Smooth muscle cell (in vitro differentiated cells): ENCODE data around the gene OR10P1. TPM values are rescaled to one million over a fixed set of nuclear protein-coding genes. Genes with fewer than 3 reads are reported as not detected.

Source experiments
- DNase-seq: peaks from one replicate; lab custom pipeline; 2025; ENCODE audit not compliant: unreplicated experiment; lab: John Stamatoyannopoulos, UW
- H2AFZ ChIP-seq: fragments of 200-600 bp; sonication (generic); 2 replicates; pipeline ENCODE4 v1.6.0; 2016; ENCODE audit warnings: antibody characterized with exemption, low read depth, mild to moderate bottlenecking
- H3F3A ChIP-seq: fragments of 200-600 bp; sonication (generic); 2 replicates; pipeline ENCODE4 v1.6.0; 2017; ENCODE audit warnings: antibody characterized with exemption, low read depth
- H3K27ac ChIP-seq: fragments of 200-600 bp; sonication (generic); 2 replicates; pipeline ENCODE4 v1.5.1; 2016; ENCODE audit warnings: low read depth, mild to moderate bottlenecking
- H3K27me3 ChIP-seq: fragments of 200-600 bp; sonication (generic); 2 replicates; pipeline ENCODE4 v1.6.1; 2016; ENCODE audit warnings: low read depth, mild to moderate bottlenecking
- H3K36me3 ChIP-seq: fragments of 200-600 bp; sonication (generic); 2 replicates; pipeline ENCODE4 v1.5.1; 2016; ENCODE audit warnings: low read depth
- H3K4me1 ChIP-seq: fragments of 200-600 bp; sonication (generic); 2 replicates; pipeline ENCODE4 v1.5.1; 2016; ENCODE audit warnings: low read depth
- H3K4me2 ChIP-seq: fragments of 200-600 bp; sonication (generic); 2 replicates; pipeline ENCODE4 v1.6.0; 2016; ENCODE audit warnings: mild to moderate bottlenecking
- H3K4me3 ChIP-seq: fragments of 200-600 bp; sonication (generic); 2 replicates; pipeline ENCODE4 v1.5.1; 2016; ENCODE audit warnings: mild to moderate bottlenecking
- H3K79me2 ChIP-seq: fragments of 200-600 bp; sonication (generic); 2 replicates; pipeline ENCODE4 v1.6.0; 2016; ENCODE audit warnings: low read depth, mild to moderate bottlenecking
- H3K9ac ChIP-seq: fragments of 200-600 bp; sonication (generic); 2 replicates; pipeline ENCODE4 v1.6.0; 2016; ENCODE audit warnings: low read depth
- H3K9me3 ChIP-seq: fragments of 200-600 bp; sonication (generic); replicated peaks from 2 replicates; pipeline ENCODE4 v1.5.1; 2016; ENCODE audit warnings: low read depth
- H4K20me1 ChIP-seq: fragments of 200-600 bp; sonication (generic); 2 replicates; pipeline ENCODE4 v1.6.0; 2016; ENCODE audit warnings: low read depth
- WGBS: methylation state at CpG from one replicate; pipeline ENCODE4 v1.1.7; 2016; ENCODE audit warnings: low lambda C conversion rate; 5-methylcytosine and 5-hydroxymethylcytosine counted together
- polyA plus RNA-seq: library from polyadenylated mRNA; unstranded; fragments of >200 nt; fragmentation: Nextera tagmentation; extraction: Ambion mirVana; gene quantifications from 2 replicates; pipeline ENCODE4 v1.2.1, GENCODE V29; 2016
- total RNA-seq: library from RNA; depleted of rRNA; stranded (reverse); fragments of >200 nt; gene quantifications from 2 replicates; pipeline ENCODE4 v1.2.3, GENCODE V29; 2014
- TF ChIP-seq, protein P1 (sequence below): fragments of 200-600 bp; sonication (generic); IDR thresholded peaks from 2 replicates; pipeline ENCODE4 v1.5.1; 2017; ENCODE audit warnings: borderline replicate concordance, mild to moderate bottlenecking, antibody characterized with exemption; ENCODE audit not compliant: insufficient read depth, poor library complexity, severe bottlenecking

Gene OR10P1
- total and polyA plus RNA-seq, 2 experiments from 2014 or later: not detected

GRCh38 chr12:55612646-55613045 lies 24.0 kb upstream of the OR10P1 start:
- H3K9ac ChIP-seq: no peak overlapping the region
- no peak for DNase-seq
- TF ChIP-seq, protein P1, sequence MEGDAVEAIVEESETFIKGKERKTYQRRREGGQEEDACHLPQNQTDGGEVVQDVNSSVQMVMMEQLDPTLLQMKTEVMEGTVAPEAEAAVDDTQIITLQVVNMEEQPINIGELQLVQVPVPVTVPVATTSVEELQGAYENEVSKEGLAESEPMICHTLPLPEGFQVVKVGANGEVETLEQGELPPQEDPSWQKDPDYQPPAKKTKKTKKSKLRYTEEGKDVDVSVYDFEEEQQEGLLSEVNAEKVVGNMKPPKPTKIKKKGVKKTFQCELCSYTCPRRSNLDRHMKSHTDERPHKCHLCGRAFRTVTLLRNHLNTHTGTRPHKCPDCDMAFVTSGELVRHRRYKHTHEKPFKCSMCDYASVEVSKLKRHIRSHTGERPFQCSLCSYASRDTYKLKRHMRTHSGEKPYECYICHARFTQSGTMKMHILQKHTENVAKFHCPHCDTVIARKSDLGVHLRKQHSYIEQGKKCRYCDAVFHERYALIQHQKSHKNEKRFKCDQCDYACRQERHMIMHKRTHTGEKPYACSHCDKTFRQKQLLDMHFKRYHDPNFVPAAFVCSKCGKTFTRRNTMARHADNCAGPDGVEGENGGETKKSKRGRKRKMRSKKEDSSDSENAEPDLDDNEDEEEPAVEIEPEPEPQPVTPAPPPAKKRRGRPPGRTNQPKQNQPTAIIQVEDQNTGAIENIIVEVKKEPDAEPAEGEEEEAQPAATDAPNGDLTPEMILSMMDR: no peak
- H3K79me2 ChIP-seq: no peaks in the 10 kb centered on the region
- no peaks in the 10 kb centered on the region for H3K27me3 ChIP-seq
- 89% methylated on average over 2 of the region's 2 CpGs for WGBS
- H4K20me1 ChIP-seq: no peaks in the 10 kb centered on the region
- H3K36me3 ChIP-seq: no peaks in the 10 kb centered on the region
- no peaks in the 10 kb centered on the region for H3K4me1 ChIP-seq
- no peaks in the 10 kb centered on the region for H3F3A ChIP-seq
- no peak overlapping the region for H3K4me3 ChIP-seq
- H2AFZ ChIP-seq: no peak overlapping the region
- H3K9me3 ChIP-seq: no peaks in the 10 kb centered on the region
- no peak overlapping the region for H3K4me2 ChIP-seq
- H3K27ac ChIP-seq: no peak overlapping the region

- Histone ChIP-seq H3K4me2 (no peak overlapping the region), H3K9ac (no peak overlapping the region), H3K36me3 (no peaks in the 10 kb centered on the region), H3K4me1 (no peaks in the 10 kb centered on the region), H3F3A (no peaks in the 10 kb centered on the region), H3K27me3 (no peaks in the 10 kb centered on the region), H3K9me3 (no peaks in the 10 kb centered on the region), H3K27ac (no peak overlapping the region), H3K79me2 (no peaks in the 10 kb centered on the region), H2AFZ (no peak overlapping the region), H4K20me1 (no peaks in the 10 kb centered on the region), H3K4me3 (no peak overlapping the region)
- DNase-seq: no peak
- WGBS: 85% methylated on average over 1 of the region's 1 CpG
- TF ChIP-seq, protein P1: no peak
These were observed 21.9 kb upstream of the OR10P1 start for GRCh38 chr12:55614764-55615163.

DNA sequence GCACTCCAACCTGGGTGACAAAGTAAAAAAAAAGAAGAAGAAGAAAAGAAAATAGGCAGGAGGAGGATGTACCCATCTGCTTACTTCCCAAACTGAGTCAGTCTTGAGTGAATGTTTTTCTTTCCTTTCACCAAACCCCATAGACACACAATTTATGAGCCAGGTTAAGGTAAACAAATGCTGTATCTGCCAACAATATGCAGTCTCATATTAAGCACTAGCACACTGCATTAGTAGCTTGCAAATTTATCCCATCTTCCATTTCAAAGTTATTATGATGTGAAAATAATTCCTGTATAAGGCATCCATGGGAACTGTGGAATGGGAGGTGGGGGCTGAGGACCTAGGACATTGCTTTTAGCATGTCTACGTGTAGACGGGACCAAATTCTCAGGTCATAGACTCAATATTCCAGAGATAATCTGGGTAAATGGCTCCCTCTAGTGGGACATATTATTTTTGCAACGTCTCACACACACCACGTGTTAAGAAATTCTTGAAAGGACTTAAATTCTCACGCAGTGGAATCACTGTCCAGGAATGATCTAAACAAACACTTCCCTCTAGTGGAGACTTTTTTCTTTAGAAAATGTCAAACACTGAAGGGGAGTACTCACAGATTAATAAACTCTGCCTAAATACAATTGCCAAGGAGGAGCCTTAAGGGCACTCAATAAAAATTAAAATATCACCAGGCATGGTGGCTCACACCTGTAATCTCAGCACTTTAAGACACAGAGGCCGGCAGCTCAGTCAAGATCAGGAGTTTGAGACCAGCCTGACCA lies 17.1 kb upstream of the OR10P1 start:
- 7% methylated on average over 6 of the region's 6 CpGs for WGBS
- Histone ChIP-seq H3K36me3 (no peaks in the 10 kb centered on the region), H3K4me1 (no peaks in the 10 kb centered on the region), H2AFZ (peak overlapping the region; percentile 24), H3K27ac (no peak overlapping the region), H3K4me2 (no peak overlapping the region), H3K9me3 (no peaks in the 10 kb centered on the region), H3F3A (no peaks in the 10 kb centered on the region), H4K20me1 (no peaks in the 10 kb centered on the region), H3K79me2 (no peaks in the 10 kb centered on the region), H3K4me3 (no peak overlapping the region), H3K27me3 (no peaks in the 10 kb centered on the region), H3K9ac (no peak overlapping the region)
- TF ChIP-seq, protein P1: peak; percentile 94
- DNase-seq: no peak

DNA sequence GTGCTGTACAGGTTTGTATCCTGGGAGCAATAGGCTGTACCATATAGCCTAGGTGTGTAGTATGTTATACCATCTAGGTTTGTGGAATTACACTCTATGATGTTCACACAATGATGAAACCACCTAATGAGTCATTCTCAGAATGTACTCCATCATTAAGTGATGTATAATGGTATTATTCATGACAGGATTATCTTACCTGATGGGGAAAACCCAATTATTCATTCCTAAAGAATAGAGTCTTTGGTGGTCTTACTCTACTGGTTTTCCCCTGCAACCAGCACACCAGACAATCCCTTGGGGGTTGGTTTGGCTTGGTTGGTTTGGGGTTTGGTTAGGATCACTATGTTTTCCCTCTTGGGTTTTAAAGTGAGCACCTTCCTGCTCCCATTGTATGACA lies 12.6 kb upstream of the OR10P1 start:
- Histone ChIP-seq H3K9ac (no peak overlapping the region), H3K9me3 (no peaks in the 10 kb centered on the region), H3K4me3 (no peak overlapping the region), H3K4me1 (no peaks in the 10 kb centered on the region), H4K20me1 (no peaks in the 10 kb centered on the region), H3K4me2 (no peak overlapping the region), H3F3A (no peaks in the 10 kb centered on the region), H3K79me2 (no peaks in the 10 kb centered on the region), H3K27me3 (peaks cover 11% of the 10 kb centered on the region), H3K27ac (no peak overlapping the region), H3K36me3 (no peaks in the 10 kb centered on the region), H2AFZ (no peak overlapping the region)
- DNase-seq: no peak
- TF ChIP-seq, protein P1: no peak
